Trophoblast cell (in vitro differentiated cells and primary cell): ENCODE measurements around the gene GPATCH1.

Experiments
- DNase-seq, 2 donors: peaks; one replicate each; pipeline ENCODE4 v3.0.0-alpha.2; 2016
- H2AFZ ChIP-seq: 2 replicates; pipeline ENCODE4 v1.6.1; 2013; ENCODE audit warnings: low read length, moderate library complexity, mild to moderate bottlenecking; ENCODE audit not compliant: insufficient read depth, poor library complexity
- H2AK5ac ChIP-seq: 2 replicates; pipeline ENCODE4 v1.6.1; 2013; ENCODE audit warnings: mild to moderate bottlenecking, low read length
- H2BK120ac ChIP-seq: 2 replicates; pipeline ENCODE4 v1.6.1; 2013; ENCODE audit warnings: low read length, mild to moderate bottlenecking, moderate library complexity; ENCODE audit not compliant: insufficient read depth, poor library complexity
- H2BK12ac ChIP-seq: 2 replicates; pipeline ENCODE4 v1.6.1; 2013; ENCODE audit warnings: mild to moderate bottlenecking, low read length, moderate library complexity
- H2BK5ac ChIP-seq: 2 replicates; pipeline ENCODE4 v1.6.1; 2013; ENCODE audit warnings: low read length, low read depth, moderate library complexity, mild to moderate bottlenecking; ENCODE audit not compliant: poor library complexity
- H3K14ac ChIP-seq: 2 replicates; pipeline ENCODE4 v1.6.1; 2013; ENCODE audit warnings: mild to moderate bottlenecking, low read length
- H3K18ac ChIP-seq: 2 replicates; pipeline ENCODE4 v1.6.1; 2013; ENCODE audit warnings: mild to moderate bottlenecking, low read length
- H3K23ac ChIP-seq: 2 replicates; pipeline ENCODE4 v1.6.1; 2013; ENCODE audit warnings: low read length
- H3K27ac ChIP-seq: 2 replicates; pipeline ENCODE4 v1.5.1; 2013; ENCODE audit warnings: low read depth, mild to moderate bottlenecking, inconsistent platforms, low read length, moderate library complexity
- H3K27me3 ChIP-seq: 2 replicates; pipeline ENCODE4 v1.6.1; 2013; ENCODE audit warnings: inconsistent platforms, mild to moderate bottlenecking, low read length, moderate library complexity; ENCODE audit not compliant: insufficient read depth
- H3K36me3 ChIP-seq, 2 experiments: 1 replicate in 1 of 2; 2 replicates in 1 of 2; pipeline ENCODE4 v1.6.1; 2013; ENCODE audit warnings: low read length in 2 of 2, mild to moderate bottlenecking in 2 of 2, moderate library complexity in 1 of 2; ENCODE audit not compliant: insufficient read depth in 2 of 2, control insufficient read depth in 1 of 2
- H3K4ac ChIP-seq: 2 replicates; pipeline ENCODE4 v1.6.1; 2013; ENCODE audit warnings: low read depth, mild to moderate bottlenecking, low read length, moderate library complexity
- H3K4me1 ChIP-seq, 2 experiments: 1 replicate in 1 of 2; 2 replicates in 1 of 2; pipeline ENCODE4 v1.6.1; 2013; ENCODE audit warnings: low read length in 2 of 2, mild to moderate bottlenecking in 2 of 2, moderate library complexity in 1 of 2; ENCODE audit not compliant: insufficient read depth in 2 of 2, control insufficient read depth in 1 of 2
- H3K4me2 ChIP-seq: 2 replicates; pipeline ENCODE4 v1.6.1; 2013; ENCODE audit warnings: inconsistent platforms, mild to moderate bottlenecking, low read length, moderate library complexity
- H3K4me3 ChIP-seq: 2 replicates; pipeline ENCODE4 v1.5.1; 2013; ENCODE audit warnings: mild to moderate bottlenecking, low read depth, low read length, inconsistent platforms
- H3K79me1 ChIP-seq: one replicate; pipeline ENCODE4 v1.6.1; 2013; ENCODE audit warnings: low read length
- H3K79me2 ChIP-seq: 2 replicates; pipeline ENCODE4 v1.6.1; 2013; ENCODE audit warnings: low read length, mild to moderate bottlenecking; ENCODE audit not compliant: control insufficient read depth, insufficient read depth, poor library complexity
- H3K9ac ChIP-seq: 2 replicates; pipeline ENCODE4 v1.6.1; 2013; ENCODE audit warnings: mild to moderate bottlenecking, low read length
- H3K9me3 ChIP-seq: 2 replicates; pipeline ENCODE4 v1.6.1; 2013; ENCODE audit warnings: low read depth, mild to moderate bottlenecking, control low read depth, inconsistent platforms, low read length; ENCODE audit not compliant: insufficient read depth
- H4K12ac ChIP-seq: 2 replicates; pipeline ENCODE4 v1.6.1; 2013; ENCODE audit warnings: low read depth, mild to moderate bottlenecking, low read length, moderate library complexity
- H4K8ac ChIP-seq: 2 replicates; pipeline ENCODE4 v1.6.1; 2013; ENCODE audit warnings: low read depth, mild to moderate bottlenecking, low read length, moderate library complexity
- H4K91ac ChIP-seq: one replicate; pipeline ENCODE4 v1.6.1; 2013; ENCODE audit warnings: low read depth, mild to moderate bottlenecking, low read length, moderate library complexity
- WGBS: extraction: QIAGEN DNeasy Blood & Tissue Kit; methylation state at CpG from one replicate; pipeline ENCODE4 v1.1.7; 2013; ENCODE audit warnings: missing lambda C conversion rate; ENCODE audit not compliant: insufficient read length, insufficient coverage; ENCODE audit errors: extremely low coverage; 5-methylcytosine and 5-hydroxymethylcytosine counted together

GPATCH1 gene

DNA sequence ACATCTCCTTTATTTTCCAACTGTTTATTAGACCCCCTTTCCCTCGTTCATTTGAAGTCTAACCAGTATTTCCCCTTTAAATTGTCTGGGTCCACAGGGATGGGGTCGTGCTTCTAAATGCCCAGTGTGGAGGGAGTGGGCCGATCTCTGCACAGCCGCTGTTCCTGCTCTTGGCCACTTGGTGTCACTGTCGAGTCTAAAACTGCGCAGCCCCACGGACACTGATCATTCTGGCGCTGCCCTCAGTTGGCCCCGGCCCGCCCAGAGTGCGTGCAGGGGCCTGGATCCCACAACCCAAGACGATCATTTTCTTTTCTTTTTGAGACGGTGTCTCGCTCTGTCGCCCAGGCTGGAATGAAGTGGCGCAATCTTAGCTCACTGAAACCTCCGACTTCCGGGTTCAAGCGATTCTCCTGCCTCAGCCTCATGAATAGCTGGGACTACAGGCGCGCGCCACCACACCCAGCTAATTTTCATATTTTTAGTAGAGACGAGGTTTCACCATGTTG, 63.0 kb downstream of the GPATCH1 start:
- no peak overlapping the region for H4K8ac ChIP-seq
- no peaks in the 10 kb centered on the region for H3K27me3 ChIP-seq
- H3K14ac ChIP-seq = no peak overlapping the region
- no peak overlapping the region for H3K23ac ChIP-seq
- H3K9me3 ChIP-seq = no peaks in the 10 kb centered on the region
- no peak overlapping the region for H3K4ac ChIP-seq
- peaks cover 0 to 2% of the 10 kb centered on the region in 2 experiments for H3K4me1 ChIP-seq
- H2BK5ac ChIP-seq = no peak overlapping the region
- no peak overlapping the region for H3K18ac ChIP-seq
- H4K91ac ChIP-seq = no peak overlapping the region
- H3K4me3 ChIP-seq = no peak overlapping the region
- H3K79me1 ChIP-seq = no peaks in the 10 kb centered on the region
- no peak overlapping the region for H3K27ac ChIP-seq
- H3K36me3 ChIP-seq = no peaks in the 10 kb centered on the region
- H2BK120ac ChIP-seq = no peak overlapping the region
- DNase-seq = peak; percentile 64 to 76
- H2AK5ac ChIP-seq = no peak overlapping the region
- no CpG with 5 or more reads among the region's 23 CpGs for WGBS
- no peak overlapping the region for H2BK12ac ChIP-seq
- no peak overlapping the region for H3K9ac ChIP-seq
- H3K79me2 ChIP-seq = no peaks in the 10 kb centered on the region
- no peak overlapping the region for H3K4me2 ChIP-seq
- H2AFZ ChIP-seq = no peak overlapping the region
- no peak overlapping the region for H4K12ac ChIP-seq

DNA sequence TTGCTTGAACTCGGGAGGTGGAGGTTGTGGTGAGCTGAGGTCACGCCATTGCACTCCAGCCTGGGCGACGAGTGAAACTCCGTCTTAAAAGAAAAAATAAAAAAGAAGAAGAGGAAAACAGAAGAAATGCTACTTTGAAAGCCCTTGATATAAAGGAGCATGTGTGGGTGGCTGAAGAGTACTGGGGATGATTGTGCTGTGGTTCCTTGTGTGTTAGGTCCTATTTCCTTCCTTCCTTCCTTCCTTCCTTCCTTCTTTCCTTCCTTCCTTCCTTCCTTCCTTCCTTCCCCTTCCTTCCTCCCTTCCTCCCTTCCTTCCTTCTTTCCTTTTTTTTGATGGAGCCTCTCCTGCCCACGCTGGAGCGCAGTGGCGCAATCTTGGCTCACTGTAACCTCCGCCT, 65.2 kb downstream of the GPATCH1 start:
- no peak for DNase-seq
- Histone ChIP-seq H3K79me1 (no peaks in the 10 kb centered on the region), H3K9me3 (peaks cover under 1% of the 10 kb centered on the region), H4K12ac (no peak overlapping the region), H2AFZ (no peak overlapping the region), H3K36me3 (no peaks in the 10 kb centered on the region), H4K8ac (no peak overlapping the region), H3K4me3 (no peak overlapping the region), H3K79me2 (no peaks in the 10 kb centered on the region), H2BK120ac (no peak overlapping the region), H3K27me3 (no peaks in the 10 kb centered on the region), H3K9ac (no peak overlapping the region), H2BK12ac (no peak overlapping the region), H3K4me1 (no peaks in the 10 kb centered on the region), H3K27ac (no peak overlapping the region), H2BK5ac (no peak overlapping the region), H3K4me2 (no peak overlapping the region), H3K4ac (no peak overlapping the region), H3K18ac (no peak overlapping the region), H3K14ac (no peak overlapping the region), H4K91ac (no peak overlapping the region), H2AK5ac (no peak overlapping the region), H3K23ac (no peak overlapping the region)
- no CpG with 5 or more reads among the region's 9 CpGs for WGBS

DNA sequence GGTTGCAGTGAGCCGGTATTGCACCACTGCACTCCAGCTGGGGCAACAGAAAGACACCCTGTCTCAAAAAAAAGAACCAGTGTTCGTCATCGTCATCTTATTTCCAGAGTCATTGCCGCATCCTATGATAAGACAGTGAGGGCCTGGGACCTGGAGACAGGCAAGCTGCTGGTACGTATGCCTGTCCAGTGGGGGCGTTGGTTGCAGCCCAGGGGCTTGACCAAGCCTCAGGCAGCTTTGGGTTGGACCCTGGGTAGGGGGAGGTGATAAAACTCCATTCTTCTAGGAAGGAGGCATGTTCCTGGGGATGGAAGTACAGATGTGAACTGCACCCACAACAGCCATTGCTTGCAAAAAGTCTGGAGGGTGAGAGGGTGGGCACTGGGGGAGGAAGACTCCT, 66.6 kb downstream of the GPATCH1 start:
- no peak overlapping the region for H2BK5ac ChIP-seq
- H4K12ac ChIP-seq = no peak overlapping the region
- peaks cover 1% of the 10 kb centered on the region for H3K9me3 ChIP-seq
- no peaks in the 10 kb centered on the region for H3K36me3 ChIP-seq
- no peak overlapping the region for H3K4ac ChIP-seq
- H3K79me1 ChIP-seq = no peaks in the 10 kb centered on the region
- no peaks in the 10 kb centered on the region for H3K27me3 ChIP-seq
- WGBS = no CpG with 5 or more reads among the region's 6 CpGs
- no peak overlapping the region for H2BK120ac ChIP-seq
- no peak overlapping the region for H4K91ac ChIP-seq
- no peak for DNase-seq
- no peak overlapping the region for H2AFZ ChIP-seq
- H3K14ac ChIP-seq = no peak overlapping the region
- H2AK5ac ChIP-seq = no peak overlapping the region
- H3K18ac ChIP-seq = no peak overlapping the region
- no peak overlapping the region for H2BK12ac ChIP-seq
- H3K27ac ChIP-seq = no peak overlapping the region
- no peaks in the 10 kb centered on the region for H3K4me1 ChIP-seq
- no peak overlapping the region for H3K9ac ChIP-seq
- H3K23ac ChIP-seq = no peak overlapping the region
- H3K4me2 ChIP-seq = no peak overlapping the region
- no peak overlapping the region for H4K8ac ChIP-seq
- H3K4me3 ChIP-seq = no peak overlapping the region
- H3K79me2 ChIP-seq = no peaks in the 10 kb centered on the region

DNA sequence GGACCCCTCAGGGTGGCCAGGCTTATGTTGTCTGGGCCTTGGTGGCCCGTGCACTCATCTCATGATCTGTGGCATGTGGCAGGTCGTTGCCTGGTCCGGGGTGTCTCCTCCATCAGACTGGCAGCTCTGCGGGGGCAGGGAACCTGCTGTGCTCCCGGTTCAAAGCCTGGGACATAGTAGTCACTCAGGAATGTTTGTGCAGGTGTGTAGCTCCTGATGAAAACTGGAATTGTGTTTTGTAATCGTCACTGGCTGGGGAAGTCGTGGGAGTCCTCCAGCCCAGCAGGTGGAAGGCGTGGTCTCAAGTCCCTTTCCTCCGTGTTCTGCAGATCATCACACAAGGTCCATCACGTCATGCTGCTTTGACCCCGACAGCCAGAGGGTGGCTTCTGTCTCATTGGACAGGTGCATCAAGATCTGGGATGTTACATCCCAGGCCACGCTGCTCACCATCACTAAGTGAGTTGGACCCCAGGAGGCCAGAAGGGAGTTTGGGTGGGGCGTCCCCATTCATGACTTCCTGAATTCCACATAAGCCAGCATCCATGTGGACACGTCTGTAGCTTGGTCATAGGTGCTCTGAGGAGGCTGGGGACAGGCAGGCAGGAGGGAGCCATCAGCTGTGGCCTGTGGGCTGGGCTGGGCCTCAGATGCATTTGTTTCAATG, 70.0 kb downstream of the GPATCH1 start:
- Histone ChIP-seq H3K36me3 (no peaks in the 10 kb centered on the region), H4K12ac (no peak overlapping the region), H2AFZ (no peak overlapping the region), H3K4me2 (no peak overlapping the region), H3K9ac (no peak overlapping the region), H2BK120ac (no peak overlapping the region), H4K91ac (no peak overlapping the region), H3K27ac (no peak overlapping the region), H3K23ac (no peak overlapping the region), H4K8ac (no peak overlapping the region), H3K9me3 (peaks cover 1% of the 10 kb centered on the region), H3K14ac (no peak overlapping the region), H3K18ac (no peak overlapping the region), H2BK5ac (no peak overlapping the region), H3K79me2 (no peaks in the 10 kb centered on the region), H2BK12ac (no peak overlapping the region), H2AK5ac (no peak overlapping the region), H3K79me1 (no peaks in the 10 kb centered on the region), H3K4me3 (no peak overlapping the region), H3K4me1 (no peaks in the 10 kb centered on the region), H3K4ac (no peak overlapping the region), H3K27me3 (no peaks in the 10 kb centered on the region)
- WGBS = no CpG with 5 or more reads among the region's 14 CpGs
- DNase-seq = peak; percentile 8 to 35
